GM18505 (cell line): ENCODE data around the gene LAMTOR2.
A peak's percentile ranks its signal among the peaks of the same experiment; 100 is the strongest.

Experiments
- ATAC-seq: cut with Tn5 transposase; IDR thresholded peaks from one replicate; pipeline ENCODE4 v1.9.1; 2021; ENCODE audit not compliant: unreplicated experiment
- POLR2A ChIP-seq: IDR thresholded peaks from 4 replicates; pipeline ENCODE4 v1.6.1; 2011; ENCODE audit warnings: borderline replicate concordance; ENCODE audit not compliant: insufficient read depth, insufficient read length; ENCODE audit errors: extremely low read depth

LAMTOR2 gene

GRCh38 chr1:156076609-156077429, 22.2 kb downstream of the LAMTOR2 start:
- no peak for ATAC-seq
- peak; percentile 40 for TF ChIP-seq POLR2A

GRCh38 chr1:156077430-156077760, 22.8 kb downstream of the LAMTOR2 start:
- no peak for TF ChIP-seq POLR2A
- no peak for ATAC-seq

- ATAC-seq = no peak
- no peak for TF ChIP-seq POLR2A
Observed at GRCh38 chr1:156078728-156079127, 24.1 kb downstream of the LAMTOR2 start.

- TF ChIP-seq POLR2A = no peak
- ATAC-seq = no peak
Observed at GRCh38 chr1:156079762-156080161, 25.2 kb downstream of the LAMTOR2 start.

GRCh38 chr1:156080241-156080862, 25.8 kb downstream of the LAMTOR2 start:
- ATAC-seq = no peak
- no peak for TF ChIP-seq POLR2A

GRCh38 chr1:156080863-156081179, 26.2 kb downstream of the LAMTOR2 start:
- ATAC-seq = no peak
- TF ChIP-seq POLR2A = no peak

- no peak for ATAC-seq
- no peak for TF ChIP-seq POLR2A
Observed at GRCh38 chr1:156081180-156081916, 26.8 kb downstream of the LAMTOR2 start.

- ATAC-seq = no peak
- no peak for TF ChIP-seq POLR2A
Observed at GRCh38 chr1:156081917-156082308, 27.3 kb downstream of the LAMTOR2 start.

- no peak for TF ChIP-seq POLR2A
- ATAC-seq = no peak
Observed at GRCh38 chr1:156082309-156083091, 27.9 kb downstream of the LAMTOR2 start, which contains the start of gene MEX3A. TSS of gene MEX3A (minus strand) at chr1:156082465. CDS start at chr1:156081998, 467 bp downstream.

GRCh38 chr1:156083800-156084790, 29.5 kb downstream of the LAMTOR2 start:
- no peak for TF ChIP-seq POLR2A
- no peak for ATAC-seq

- no peak for ATAC-seq
- no peak for TF ChIP-seq POLR2A
Observed at GRCh38 chr1:156086256-156086662, 31.7 kb downstream of the LAMTOR2 start.

GRCh38 chr1:156089704-156090103, 35.1 kb downstream of the LAMTOR2 start:
- ATAC-seq = no peak

More at GRCh38 chr1:156089704-156090103, 35.1 kb downstream of the LAMTOR2 start:
- TF ChIP-seq POLR2A = no peak
